GM10847 (cell line): Measurements from ENCODE around the gene NPC2.

Experiments used
- POLR2A ChIP-seq: IDR thresholded peaks from 2 replicates; pipeline ENCODE4 v1.6.1; 2011; ENCODE audit not compliant: insufficient read length; ENCODE audit errors: extremely low read depth

Gene NPC2

DNA sequence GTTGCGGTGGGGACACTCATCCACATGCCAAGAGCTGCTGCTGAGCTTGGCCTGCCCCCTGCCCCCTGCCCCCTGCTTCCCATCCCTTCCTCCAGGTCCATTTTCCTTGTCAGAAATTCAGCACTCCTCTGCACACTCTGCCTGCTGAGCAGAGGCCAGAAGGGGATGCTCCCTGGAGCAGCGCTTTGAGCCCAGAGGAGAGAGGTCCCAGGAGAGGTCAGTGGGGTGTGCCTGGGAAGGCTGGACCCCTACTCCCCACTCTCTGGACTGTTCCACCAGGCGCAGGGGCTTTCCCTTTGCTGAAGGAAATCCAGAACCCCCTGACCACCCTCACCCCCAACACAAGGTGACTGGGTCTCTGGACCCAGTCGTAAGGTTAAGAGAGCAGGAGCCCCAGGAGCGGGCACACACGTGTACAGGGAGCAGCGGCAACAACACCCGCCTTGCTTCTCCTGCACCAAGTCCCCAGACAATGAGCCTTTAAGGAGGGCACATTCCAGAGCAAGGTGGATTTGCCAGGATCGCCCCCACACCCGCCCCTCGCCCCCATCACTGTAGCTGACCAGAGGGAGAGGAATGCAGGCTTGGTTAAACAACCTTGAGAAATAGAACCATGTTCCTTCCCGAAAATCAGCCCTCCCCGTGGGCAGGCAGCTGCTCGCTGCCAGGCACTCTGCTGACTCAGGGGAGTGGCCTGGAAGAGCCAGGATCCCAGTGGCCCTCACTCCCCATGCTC lies 31.1 kb upstream of the NPC2 start:
- TF ChIP-seq POLR2A: no peak

DNA sequence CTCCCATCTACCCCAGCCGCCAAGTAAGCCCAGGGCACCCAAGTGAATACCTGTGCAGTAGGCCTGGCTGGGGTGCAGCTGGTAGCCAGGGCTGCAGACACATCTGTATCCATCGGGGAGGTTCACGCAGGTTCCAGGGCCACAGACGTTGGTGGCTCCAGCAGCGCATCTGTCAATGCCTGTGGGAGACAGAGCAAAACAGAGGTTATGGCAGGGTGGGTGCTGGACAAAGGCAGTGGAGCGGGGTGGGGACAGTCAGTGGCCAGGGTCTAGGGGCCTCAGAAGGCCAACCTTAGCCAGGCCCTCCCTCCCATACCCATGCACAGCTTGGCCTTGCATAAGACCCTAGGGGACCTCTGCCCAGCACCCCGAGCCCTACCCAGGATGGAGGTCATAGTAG lies 29.6 kb upstream of the NPC2 start:
- TF ChIP-seq POLR2A: no peak

DNA sequence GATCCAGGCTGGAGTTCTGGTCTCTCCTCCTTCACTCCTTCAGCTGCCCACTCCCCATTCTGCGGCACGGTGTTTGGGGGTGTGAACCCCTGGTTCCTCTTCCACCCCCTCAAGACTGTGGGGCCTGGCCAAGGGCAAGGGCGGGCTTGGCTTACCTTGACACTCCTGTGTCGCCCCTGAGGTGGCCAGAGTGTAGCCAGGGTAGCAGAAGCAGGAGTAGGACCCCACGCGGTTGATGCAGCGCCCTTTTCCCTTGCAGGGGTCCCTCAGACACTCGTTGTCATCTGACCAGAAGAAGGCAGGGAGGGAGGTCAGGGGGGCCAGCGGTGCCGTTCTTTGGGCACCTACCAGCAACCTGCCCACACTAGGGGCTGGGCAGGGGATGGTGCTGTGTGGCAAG lies 28.7 kb upstream of the NPC2 start:
- no peak for TF ChIP-seq POLR2A

DNA sequence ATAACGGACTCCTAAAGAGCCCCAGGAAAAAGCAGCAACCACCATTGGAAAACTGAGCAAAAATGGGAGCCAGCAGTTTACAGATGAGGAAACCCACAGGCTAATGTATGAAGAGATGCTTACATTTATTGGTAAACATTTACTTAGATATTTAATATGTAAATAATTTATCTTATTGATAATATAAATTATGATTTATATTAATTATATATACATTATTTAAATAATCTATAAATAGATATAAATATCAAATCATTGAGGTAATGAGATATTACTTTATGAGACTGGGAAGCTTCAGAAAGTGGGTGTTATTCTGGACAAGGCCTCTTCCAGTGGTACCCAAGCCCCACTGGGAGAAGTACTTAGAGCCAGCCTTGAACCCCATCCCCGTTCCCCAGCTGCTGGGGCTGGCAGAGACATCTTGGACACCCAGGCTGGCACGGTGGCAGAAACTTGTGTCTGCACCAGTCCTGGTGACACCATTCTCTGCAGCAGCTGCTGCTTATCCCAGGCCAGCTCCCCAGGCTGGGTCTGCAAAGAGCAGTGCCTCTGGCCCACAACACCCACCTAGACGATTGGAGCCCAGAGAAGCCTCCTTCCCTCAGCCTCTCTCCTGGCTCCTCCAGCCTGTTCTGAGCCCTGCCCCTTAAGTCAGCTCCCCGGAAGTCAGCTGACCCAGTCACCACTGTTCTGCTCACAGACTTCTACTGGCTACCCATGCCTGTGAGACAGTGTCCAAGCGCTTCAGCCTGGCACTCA lies 26.4 kb upstream of the NPC2 start:
- TF ChIP-seq POLR2A: no peak

DNA sequence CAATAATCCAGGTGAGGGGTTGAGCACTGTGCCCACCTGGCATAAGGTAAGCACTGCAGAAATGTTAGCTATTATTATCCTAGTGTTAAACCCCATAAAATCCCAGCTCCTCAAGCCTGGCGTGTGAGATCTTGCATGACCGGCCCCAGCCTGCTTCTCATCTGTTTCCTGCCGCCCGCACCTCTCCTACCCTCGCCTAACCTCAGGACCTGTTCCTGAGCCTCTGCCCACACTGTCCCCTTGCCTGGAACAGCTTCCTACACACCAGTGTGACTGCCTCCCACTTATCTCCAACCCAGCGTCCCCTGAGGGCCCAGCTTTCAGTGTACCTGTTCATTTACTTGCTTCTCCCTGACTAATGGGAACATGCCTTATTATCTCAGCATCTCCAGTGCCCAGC lies 25.1 kb upstream of the NPC2 start:
- TF ChIP-seq POLR2A: no peak

DNA sequence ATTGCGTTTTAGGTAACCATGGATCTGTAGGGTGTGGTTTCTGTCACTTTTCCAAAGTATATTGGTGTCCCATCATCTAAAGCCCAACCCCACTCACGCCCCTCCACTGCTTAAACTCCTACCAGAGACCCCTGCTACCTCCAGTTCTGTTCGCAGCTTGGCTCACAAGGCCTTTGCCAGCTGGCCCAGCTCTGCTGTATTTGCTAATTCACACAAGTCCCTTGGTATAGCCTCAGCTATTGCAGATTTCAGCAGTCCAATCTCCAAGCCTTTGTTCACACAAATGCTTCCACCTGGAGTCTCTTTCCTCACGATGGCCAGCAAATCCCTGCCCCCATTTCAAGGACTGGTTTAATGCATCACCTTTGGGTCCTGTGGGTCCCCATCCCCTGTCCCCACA lies 24.6 kb upstream of the NPC2 start:
- no peak for TF ChIP-seq POLR2A

DNA sequence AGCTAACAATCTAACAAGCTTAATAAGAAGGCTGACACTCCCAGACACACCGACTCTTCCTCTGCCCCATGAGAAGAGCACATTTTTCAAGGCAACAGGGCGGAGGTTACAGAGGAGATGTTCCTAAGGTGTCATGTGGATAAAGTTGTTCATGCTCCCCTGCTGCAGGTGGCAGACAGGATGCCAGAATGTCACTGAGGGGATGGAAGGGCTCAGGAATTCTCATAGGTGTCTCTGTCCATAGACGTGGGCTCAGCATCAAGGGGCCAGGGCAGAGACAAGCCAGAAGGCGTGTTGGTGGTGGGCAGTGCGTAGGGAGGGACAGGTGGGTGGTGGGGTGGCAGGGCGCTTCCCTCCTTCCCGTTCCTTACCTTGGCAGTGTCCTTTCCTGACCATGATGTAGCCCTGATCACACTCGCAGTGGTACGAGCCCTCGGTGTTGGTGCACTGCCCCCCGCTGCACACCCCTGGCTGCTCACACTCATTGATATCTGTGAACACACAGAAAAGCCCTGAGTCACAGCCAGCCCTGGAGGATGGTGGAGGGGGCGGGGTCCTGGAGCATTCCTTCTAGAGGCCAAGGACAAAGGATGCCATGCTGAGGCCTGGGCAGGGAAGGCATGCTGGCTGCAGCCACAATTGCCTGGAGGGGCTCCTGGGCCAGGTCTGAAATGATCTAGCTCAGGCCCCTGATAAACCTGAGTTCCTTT lies 23.5 kb upstream of the NPC2 start:
- TF ChIP-seq POLR2A: no peak

DNA sequence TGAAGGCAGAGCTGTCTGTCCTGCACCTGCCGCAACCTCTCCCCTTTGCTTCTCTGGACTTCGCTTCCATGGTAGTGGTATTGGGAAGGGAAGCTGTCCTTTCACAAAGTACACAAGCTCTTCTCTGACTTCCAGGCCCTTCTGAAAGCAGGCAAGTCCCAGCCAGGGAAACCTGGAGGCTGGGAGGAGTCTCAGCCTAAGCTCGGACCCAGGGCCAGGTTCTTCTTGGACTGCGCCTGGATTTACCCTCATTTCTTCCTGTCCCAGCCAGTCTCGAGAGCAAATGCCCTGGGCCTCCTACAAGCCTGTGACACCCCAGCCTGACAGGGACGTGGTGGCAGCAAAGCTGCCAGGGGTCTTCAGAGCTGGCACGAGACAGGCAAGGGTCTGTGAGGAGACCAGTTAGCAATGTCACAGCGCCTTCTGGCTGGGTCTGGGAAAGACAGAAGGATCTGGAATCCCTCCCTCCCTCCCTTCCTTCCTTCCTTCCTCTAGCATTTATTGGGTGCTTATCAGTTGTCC lies 22.8 kb upstream of the NPC2 start:
- no peak for TF ChIP-seq POLR2A

DNA sequence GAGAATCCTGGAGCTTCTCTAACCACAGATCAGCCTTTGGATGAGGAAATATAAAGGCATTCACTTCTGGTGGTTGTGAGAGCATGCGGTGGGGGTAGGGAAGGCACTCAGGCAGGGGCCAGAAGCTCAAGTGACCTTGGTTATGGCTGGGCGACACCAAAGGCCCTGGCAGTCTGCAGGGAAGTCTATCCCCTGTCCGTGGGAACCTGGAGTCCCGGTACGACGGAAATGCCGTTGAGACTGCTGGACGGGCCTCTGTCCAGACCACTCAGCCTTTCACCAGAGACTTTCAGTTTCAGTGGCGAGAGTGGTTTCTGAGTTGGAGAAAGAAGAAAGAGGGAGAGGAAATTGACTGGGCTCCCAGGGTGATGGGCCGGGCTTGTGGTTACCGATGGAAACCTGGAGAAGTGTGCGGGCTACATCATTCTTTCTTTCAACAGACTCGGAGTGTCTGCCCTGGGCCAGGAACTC lies 21.4 kb upstream of the NPC2 start:
- no peak for TF ChIP-seq POLR2A

DNA sequence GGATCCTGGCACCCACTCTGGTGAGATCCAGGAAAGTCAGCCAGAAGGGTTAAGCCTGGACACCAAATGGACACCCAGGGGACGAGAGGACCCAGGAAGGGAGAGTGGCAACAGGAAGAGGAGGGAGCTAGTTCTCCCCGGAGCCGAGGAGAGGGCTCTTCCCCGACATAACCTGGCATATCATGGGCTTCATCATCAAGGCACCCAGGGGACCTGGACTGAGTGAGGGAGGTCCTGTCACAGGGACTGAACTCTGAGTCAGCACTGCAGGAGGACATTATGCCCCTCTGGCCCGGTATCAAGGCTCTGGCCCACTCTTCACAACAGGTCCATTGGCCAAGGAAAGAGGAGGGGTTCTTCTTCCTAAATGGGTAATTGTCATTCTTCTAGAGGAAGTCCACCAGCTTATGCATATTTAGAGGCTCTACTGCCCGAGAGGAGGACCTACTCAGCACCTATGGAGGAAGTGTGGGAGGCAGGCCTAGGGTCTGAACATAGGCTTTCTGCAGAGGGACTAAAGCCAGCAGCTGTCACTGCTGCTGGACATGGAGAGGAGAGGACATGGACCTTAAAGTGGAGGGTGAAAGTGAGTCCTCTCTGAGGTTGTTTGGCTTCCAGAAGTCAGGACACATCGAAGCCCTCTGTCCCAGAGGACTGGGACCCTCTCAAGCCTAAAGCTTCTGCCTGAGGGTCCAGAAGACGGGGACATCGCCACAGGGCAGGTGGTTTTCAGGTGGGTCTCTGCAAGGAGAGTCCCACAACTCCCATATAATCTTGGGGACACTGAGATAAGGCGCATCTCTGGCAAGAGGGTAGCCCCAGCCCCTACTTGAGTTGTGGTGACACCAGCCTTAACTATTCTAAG lies 19.1 kb upstream of the NPC2 start:
- no peak for TF ChIP-seq POLR2A

DNA sequence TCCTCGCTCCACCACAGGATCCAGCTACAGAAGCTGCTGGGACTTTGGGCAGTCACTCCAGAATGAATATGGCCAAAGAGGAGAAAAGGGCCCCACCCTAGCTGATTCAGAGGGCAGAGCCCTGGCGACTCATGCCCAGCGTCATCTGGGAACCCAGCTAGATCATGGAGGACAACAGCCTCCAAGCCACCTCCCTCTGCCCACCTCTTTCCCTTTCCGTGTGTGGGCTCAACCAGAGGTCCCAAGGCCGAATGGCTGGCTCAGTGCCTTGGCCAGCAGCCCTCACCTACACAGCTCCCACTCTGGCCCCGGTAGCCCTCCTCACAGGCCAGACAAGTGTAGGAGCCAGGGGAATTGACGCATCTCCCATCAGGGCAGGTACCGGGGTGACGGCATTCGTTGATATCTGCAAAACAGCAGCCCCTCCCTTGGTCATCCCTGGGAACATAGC lies 17.9 kb upstream of the NPC2 start:
- no peak for TF ChIP-seq POLR2A

DNA sequence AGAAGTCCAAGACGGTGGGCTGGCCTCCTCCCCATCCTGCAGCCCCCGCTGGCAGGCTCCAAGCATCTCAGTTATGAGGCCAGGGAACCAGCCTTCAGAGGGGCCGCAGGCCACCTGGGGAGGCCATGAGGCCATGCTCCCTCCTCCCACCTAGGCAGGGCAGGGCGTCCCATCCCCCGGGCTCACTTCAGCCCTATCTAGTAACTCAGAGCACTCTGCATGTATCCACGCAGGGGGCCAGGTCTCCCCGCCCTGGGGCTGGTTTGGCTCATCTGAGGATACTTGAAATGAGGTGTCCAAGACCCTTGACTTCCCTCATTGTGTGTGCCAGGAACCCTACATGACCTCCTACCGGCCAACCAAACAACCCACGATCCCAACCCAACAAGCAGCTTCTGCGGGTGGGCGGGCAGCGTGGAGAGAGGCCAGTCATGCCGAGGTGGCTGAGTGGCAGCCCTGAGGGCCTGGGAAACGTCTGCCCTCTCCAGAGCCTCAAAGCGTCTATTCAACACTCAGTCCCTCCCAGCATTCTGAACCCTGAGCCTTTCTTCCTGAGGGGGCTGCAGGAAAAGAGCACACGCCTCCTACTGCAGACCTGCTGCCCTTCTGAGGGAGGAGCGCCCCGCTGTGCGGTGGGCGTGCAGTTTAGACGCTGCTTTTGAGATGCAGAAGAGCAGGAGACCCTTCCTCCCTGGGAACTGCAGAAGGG lies 17.3 kb upstream of the NPC2 start:
- no peak for TF ChIP-seq POLR2A

DNA sequence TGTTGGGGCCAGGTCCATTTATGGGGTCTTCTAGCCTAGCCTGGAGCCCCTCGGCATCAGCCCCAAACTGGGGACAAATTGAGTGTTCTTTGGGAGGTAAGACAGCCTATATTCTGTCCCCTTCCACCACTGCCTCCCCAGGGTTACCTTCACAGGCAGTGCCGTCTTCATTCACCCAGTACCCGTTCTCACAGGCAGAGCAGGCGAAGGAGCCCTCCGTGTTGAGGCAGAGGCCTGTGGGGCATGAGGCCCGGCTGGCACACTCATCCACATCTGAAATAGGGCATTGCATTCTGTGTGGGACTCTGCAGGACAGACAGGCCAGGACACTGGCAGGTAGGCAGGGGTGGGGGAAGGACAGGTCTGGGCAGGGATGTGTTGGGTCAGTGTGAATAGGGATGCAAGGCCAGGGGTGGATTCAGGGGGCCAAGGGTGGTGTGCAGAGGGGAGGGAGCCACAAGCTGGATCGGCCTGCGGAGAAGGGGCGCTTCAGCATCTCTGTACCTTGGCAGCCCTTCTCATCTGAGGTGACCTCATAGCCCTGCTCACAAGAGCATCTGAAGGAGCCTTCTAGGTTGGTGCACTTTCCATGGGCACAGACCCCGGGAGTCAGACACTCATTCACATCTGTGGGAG lies 16.6 kb upstream of the NPC2 start:
- TF ChIP-seq POLR2A: no peak
